Nephron (organoid): ENCODE measurements around the gene KLHL29.

ENCODE experiments used
- H3K27ac Mint-ChIP-seq, 3 experiments: 2 replicates each; pipeline ENCODE4 v1.8.0; 2020; ENCODE audit warnings: mixed read lengths in 3 of 3, mild to moderate bottlenecking in 2 of 3, moderate library complexity in 1 of 3
- H3K27me3 Mint-ChIP-seq: 2 replicates; pipeline ENCODE4 v1.8.0; 2021; ENCODE audit warnings: low read depth, mild to moderate bottlenecking, moderate library complexity, mixed read lengths
- H3K36me3 Mint-ChIP-seq: 2 replicates; pipeline ENCODE4 v1.8.0; 2020; ENCODE audit warnings: low read depth, mixed read lengths
- H3K4me1 Mint-ChIP-seq: 2 replicates; pipeline ENCODE4 v1.8.0; 2020; ENCODE audit warnings: mixed read lengths
- H3K4me3 Mint-ChIP-seq, 3 experiments: 2 replicates each; pipeline ENCODE4 v1.8.0; 2020; ENCODE audit warnings: mild to moderate bottlenecking in 3 of 3, mixed read lengths in 3 of 3, moderate library complexity in 2 of 3
- H3K9me3 Mint-ChIP-seq: 2 replicates; pipeline ENCODE4 v1.8.0; 2020; ENCODE audit warnings: mixed read lengths
- CTCF ChIP-seq, 3 experiments: fragments of 200-600 bp; sonication (generic); IDR thresholded peaks; one replicate each; pipeline ENCODE4 v1.5.0; 2021; ENCODE audit warnings: antibody characterized with exemption in 3 of 3; ENCODE audit not compliant: unreplicated experiment in 3 of 3

KLHL29 gene

GRCh38 chr2:23492921-23493320, 107.9 kb downstream of the KLHL29 start:
- Mint-ChIP-seq H3K9me3 (no peaks in the 10 kb centered on the region), H3K36me3 (no peaks in the 10 kb centered on the region), H3K27ac (no peak overlapping the region), H3K4me3 (no peak overlapping the region), H3K4me1 (peaks cover 50% of the 10 kb centered on the region), H3K27me3 (peaks cover 17% of the 10 kb centered on the region)
- TF ChIP-seq CTCF (IDR thresholded peaks at IDR 0.05; ENCODE audit: unreplicated experiment in 3 of 3): no peak

DNA sequence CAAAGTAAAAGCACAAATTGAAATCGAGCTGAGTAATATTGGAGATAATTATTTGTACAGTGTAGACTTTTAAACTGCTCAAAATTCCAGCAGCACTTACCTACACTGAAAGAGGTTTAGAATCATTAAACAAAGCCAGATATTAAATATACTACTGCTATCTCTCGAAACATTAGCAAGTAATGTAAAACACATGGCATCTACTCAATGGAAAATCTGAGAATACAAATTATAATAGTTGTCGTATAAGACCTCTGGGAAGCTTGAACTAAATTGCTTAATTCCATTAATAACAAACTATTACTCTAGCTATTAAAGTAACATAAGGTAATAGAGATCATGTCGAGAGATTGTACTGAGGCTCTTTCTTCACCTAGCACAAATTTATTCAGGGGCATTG, 108.9 kb downstream of the KLHL29 start:
- H3K4me1 Mint-ChIP-seq: peaks cover 47% of the 10 kb centered on the region
- no peaks in the 10 kb centered on the region for H3K9me3 Mint-ChIP-seq
- TF ChIP-seq CTCF (IDR thresholded peaks at IDR 0.05; ENCODE audit: unreplicated experiment in 3 of 3): no peak

GRCh38 chr2:23494286-23494685, 109.3 kb downstream of the KLHL29 start:
- peaks cover 13% of the 10 kb centered on the region for H3K27me3 Mint-ChIP-seq
- H3K9me3 Mint-ChIP-seq: no peaks in the 10 kb centered on the region
- peaks cover 49% of the 10 kb centered on the region for H3K4me1 Mint-ChIP-seq
- no peak overlapping the region for H3K27ac Mint-ChIP-seq
- H3K4me3 Mint-ChIP-seq: no peak overlapping the region
- no peak for TF ChIP-seq CTCF (IDR thresholded peaks at IDR 0.05; ENCODE audit: unreplicated experiment in 3 of 3)
- H3K36me3 Mint-ChIP-seq: no peaks in the 10 kb centered on the region

More for the DNA sequence above, 108.9 kb downstream of the KLHL29 start:
- Mint-ChIP-seq H3K36me3 (no peaks in the 10 kb centered on the region), H3K27ac (peak overlapping the region in 1 of 3 experiments; percentile 20), H3K4me3 (no peak overlapping the region), H3K27me3 (peaks cover 11% of the 10 kb centered on the region)

DNA sequence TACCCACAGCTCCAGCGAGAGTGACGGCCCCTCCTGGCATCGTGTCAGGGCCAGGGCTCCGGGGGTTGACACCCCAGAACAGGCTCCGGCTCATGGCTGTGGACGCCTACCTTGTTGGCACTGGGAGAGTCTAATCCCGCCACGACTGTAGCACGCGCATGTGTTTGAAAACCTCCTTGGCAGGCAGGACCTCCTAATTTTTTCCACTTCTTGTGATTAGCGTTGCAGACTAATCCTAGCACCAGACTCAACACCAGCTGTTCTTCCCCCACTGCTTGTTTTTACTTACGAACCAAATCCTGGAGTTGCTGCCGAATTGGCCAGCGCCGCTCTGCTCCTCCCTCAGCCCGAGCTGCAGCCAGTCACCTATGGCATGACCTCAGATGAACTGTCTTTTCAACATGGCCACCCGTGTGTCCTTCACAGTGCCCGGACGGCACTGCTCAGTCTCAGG, 110.7 kb downstream of the KLHL29 start:
- peaks cover 12% of the 10 kb centered on the region for H3K27me3 Mint-ChIP-seq
- H3K4me3 Mint-ChIP-seq: no peak overlapping the region

DNA sequence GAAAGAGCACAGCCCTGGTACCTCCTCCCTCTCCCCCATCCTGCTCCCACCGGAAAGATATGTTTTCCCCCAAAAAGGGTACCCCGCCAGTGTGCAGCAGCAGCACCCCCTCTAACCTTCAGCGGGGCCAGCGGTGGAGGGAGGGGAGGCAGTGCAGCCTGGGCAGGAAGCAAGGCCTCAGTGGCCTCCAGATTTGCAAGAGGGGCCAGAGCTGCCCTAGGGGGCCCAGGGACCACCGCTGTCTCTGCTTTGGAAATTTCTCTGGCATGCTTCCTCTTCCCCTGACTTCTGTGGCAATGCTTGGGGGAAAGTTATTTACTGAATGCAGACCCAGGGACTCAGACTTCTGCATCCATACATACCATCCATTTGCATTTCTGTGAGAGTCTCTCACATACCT, 111.5 kb downstream of the KLHL29 start:
- H3K27ac Mint-ChIP-seq: peak overlapping the region in 1 of 3 experiments; percentile 75
- H3K36me3 Mint-ChIP-seq: no peaks in the 10 kb centered on the region
- TF ChIP-seq CTCF (IDR thresholded peaks at IDR 0.05; ENCODE audit: unreplicated experiment in 3 of 3): no peak
- peaks cover 60% of the 10 kb centered on the region for H3K4me1 Mint-ChIP-seq
- no peaks in the 10 kb centered on the region for H3K9me3 Mint-ChIP-seq
- peaks cover 12% of the 10 kb centered on the region for H3K27me3 Mint-ChIP-seq
- H3K4me3 Mint-ChIP-seq: no peak overlapping the region

More for the DNA sequence above, 110.7 kb downstream of the KLHL29 start:
- Mint-ChIP-seq H3K4me1 (peaks cover 59% of the 10 kb centered on the region), H3K9me3 (no peaks in the 10 kb centered on the region), H3K36me3 (no peaks in the 10 kb centered on the region), H3K27ac (peak overlapping the region in 2 of 3 experiments; percentile 14 to 75)
- TF ChIP-seq CTCF (IDR thresholded peaks at IDR 0.05; ENCODE audit: unreplicated experiment in 3 of 3): no peak

DNA sequence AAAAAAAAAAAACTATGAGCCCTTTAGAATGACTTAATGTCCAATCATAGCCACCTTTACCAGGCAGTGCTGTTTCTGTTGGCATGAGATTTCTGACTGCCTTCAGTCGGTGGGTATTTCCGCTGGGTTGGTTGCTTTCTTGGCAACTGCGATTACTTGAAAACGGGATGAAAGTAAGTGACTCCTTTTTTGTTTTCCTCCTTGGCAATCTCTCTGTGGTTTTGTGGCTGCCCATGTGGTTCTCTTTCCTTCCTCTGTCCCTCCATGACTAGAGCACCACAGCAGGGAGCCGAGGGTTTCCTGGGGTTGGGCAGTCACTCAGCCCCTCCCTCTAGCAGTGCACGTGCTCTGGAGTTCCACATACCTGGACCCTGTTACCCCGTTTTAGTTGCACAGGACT, 112.1 kb downstream of the KLHL29 start:
- no peak overlapping the region for H3K4me3 Mint-ChIP-seq
- H3K27ac Mint-ChIP-seq: peak overlapping the region in 2 of 3 experiments; percentile 4 to 28
- peaks cover 66% of the 10 kb centered on the region for H3K4me1 Mint-ChIP-seq
- no peaks in the 10 kb centered on the region for H3K36me3 Mint-ChIP-seq
- peaks cover 8% of the 10 kb centered on the region for H3K27me3 Mint-ChIP-seq
- no peak for TF ChIP-seq CTCF (IDR thresholded peaks at IDR 0.05; ENCODE audit: unreplicated experiment in 3 of 3)
- no peaks in the 10 kb centered on the region for H3K9me3 Mint-ChIP-seq
